NCI-H1436 (cell line): Measurements from ENCODE around the gene SPATA2L.
A peak's percentile ranks its signal among the peaks of the same experiment; 100 is the strongest.
"Not testable (repeated sequence)": the region's sequence is repeated elsewhere in the genome, so short reads cannot be mapped to it uniquely, and the experiment has no call there.

ENCODE experiments used
- DNase-seq: peaks from one replicate; lab custom pipeline; 2025; lab: John Stamatoyannopoulos, UW

SPATA2L gene

DNA sequence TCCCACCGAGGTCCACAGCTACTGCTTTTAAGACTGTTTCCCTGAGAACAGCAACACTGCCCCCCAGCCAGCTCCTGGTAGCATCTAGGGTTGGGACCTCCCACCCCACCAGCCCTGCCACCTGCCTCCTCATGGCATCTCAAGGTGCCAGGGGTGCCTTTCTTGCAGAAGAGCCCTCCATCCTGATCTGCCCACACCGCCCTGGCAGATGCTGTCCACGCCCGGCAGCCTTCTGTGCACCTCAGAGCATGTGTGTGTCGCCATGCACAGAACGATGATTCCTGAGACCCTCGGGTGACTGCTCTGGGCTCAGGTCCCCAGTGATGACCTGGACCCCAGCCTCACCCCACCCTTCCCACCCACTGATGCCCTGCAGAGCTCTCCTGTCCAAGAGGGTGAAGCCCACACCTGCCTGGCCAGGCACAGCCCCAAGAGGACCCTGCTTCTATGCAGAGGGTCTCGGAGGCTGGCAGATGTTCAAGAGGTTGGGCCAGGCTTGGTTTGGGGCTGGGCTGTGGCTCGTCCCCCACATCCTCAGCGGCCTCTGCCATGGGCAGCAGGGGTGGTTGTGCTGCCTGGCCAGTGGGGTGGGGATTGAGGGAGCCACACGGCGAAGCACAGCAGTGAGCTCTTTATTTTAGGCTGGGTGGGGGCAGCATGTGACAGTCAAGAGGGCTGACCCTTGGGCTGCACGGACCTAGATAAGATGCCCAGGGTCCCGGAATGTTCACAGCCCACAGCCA is 5.2 kb upstream of the SPATA2L start:
- no peak for DNase-seq

DNA sequence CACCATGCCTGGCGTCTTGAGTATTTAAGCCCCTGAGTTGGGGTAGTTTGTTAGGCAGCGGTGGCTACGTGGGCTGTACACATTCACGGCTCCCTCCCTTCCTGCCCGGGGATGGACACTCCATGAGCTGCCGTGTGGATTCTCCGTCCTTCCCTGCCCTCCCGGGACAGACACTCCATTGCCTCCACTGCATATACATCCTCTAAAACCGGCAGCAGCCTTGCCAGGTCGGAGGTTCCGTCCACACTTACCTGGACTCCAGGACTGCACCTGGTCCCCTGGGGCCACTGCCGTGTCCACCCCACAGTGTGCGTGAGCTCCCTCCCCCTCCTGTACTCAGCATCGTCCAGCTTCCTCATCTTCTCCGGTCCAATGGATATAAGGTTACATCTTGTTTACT is 3.5 kb upstream of the SPATA2L start:
- DNase-seq = no peak

DNA sequence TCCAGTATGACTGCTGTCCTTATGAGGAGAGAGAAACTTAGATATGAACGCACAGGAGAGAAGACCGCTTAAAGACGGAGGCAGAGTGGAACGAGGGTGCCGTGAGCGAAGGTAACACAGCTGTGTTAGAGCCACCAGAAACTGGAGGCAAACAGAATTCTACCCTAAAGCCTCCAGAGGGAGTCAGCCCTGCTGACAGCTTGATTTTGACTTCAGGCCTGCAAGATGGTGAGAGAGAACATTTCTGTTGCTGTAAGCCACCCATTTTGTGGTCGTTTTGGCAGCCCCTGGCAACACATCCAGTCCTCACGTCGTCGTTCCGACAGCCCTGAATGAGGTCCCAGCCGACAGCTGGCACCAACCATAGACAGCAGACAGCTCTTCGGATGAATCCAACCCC is 2.8 kb upstream of the SPATA2L start:
- DNase-seq = no peak

DNA sequence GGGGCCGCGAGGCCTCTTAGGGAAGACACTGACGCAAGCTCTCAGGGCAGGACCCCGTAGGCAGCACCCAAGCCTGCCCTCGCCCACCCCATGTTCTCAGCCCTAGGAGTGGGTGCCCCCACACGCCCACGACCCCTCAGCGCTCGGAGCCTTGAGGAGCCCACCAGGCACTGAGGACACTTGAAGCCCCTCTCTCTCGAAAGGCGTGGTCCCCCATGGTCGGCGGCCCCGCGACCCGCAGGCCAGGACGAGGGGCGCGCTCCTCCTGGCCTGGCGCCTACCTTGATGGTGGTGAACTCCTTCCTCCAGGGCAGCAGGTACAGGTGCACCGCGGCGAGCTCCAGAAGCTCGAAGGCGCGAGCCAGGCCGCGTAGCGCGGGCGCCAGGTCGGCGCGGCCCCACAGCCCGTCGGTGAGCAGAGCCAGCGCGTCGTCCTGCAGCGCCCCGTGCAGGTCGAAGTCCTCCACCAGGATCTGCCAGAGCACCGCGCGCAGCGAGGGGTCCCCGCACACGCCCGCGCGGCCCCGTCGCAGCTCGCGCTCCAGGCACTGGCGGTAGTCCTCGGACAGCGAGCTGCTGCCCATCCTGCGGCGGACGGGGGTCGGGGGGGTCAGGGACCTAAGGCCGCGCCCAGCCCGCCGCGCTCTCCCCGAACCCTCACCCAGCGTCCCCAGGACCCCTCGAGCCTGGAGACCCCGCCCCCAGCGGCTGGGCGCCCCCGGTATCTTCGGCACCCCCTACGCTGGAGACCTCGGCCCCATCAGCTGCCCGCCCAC is 668 bp downstream of the SPATA2L start:
- DNase-seq = peak; percentile 52

DNA sequence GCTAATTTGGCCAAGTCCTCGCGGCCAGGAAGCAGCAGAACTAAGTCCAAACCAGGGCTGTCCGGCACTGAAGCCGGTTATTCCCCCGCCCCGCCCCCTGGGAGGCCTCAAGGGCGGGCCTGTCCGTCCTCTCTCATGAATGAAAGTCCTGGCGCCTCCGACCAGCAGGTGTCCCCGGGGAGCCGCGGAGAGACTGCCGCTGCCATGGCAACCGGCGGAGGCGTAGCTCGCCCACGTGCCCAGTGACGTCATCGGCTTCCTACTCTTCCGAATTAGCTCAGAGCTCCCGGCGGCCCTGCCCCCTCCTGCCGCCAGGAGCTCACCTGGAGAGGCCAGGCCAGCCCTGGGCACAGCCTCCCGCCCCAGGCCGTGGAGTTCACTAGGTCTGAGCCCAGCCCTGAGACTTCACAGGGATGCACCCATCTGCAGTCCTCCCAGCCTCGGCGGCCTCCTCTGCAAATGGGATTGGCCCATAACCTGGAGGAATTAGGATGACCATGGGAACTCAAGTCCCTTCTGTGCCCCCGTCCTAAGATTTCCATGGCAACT is 1.3 kb downstream of the SPATA2L start:
- peak; percentile 99 for DNase-seq

DNA sequence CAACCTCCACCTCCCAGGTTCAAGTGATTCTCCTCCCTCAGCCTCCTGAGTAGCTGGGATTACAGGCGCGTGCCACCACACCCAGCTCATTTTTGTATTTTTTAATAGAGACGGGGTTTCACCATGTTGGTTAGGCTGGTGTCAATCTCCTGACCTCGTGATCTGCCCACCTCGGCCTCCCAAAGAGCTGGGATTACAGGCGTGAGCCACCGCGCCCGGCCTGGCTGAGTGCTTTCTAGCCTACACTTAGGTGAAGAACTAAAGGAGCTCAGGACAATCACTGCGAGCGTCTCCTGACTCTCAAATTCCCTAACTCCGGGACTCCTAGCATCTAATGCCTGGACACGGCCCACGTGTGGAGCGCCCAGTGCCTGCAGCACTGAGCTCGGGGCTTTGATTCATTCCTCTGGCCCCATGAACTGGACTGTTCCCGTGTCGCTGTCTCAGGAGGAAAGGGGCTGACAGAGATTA is 1.8 kb downstream of the SPATA2L start:
- DNase-seq = not testable (repeated sequence)

DNA sequence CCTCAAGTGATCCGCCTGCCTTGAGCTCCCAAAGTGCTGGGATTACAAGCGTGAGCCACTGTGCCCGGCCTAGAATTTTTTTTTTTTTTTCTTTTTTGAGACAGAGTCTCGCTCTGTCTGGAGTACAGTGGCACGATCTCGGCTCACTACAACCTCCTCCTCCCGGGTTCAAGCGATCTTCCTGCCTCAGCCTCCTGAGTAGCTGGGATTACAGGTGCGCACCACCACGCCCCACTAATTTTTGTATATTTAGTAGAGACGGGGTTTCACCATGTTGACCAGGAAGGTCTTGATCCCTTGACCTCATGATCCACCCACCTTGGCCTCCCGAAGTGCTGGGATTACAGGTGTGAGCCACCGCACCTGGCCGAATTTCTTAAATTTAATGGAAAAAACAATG is 2.8 kb downstream of the SPATA2L start:
- DNase-seq = not testable (repeated sequence)

DNA sequence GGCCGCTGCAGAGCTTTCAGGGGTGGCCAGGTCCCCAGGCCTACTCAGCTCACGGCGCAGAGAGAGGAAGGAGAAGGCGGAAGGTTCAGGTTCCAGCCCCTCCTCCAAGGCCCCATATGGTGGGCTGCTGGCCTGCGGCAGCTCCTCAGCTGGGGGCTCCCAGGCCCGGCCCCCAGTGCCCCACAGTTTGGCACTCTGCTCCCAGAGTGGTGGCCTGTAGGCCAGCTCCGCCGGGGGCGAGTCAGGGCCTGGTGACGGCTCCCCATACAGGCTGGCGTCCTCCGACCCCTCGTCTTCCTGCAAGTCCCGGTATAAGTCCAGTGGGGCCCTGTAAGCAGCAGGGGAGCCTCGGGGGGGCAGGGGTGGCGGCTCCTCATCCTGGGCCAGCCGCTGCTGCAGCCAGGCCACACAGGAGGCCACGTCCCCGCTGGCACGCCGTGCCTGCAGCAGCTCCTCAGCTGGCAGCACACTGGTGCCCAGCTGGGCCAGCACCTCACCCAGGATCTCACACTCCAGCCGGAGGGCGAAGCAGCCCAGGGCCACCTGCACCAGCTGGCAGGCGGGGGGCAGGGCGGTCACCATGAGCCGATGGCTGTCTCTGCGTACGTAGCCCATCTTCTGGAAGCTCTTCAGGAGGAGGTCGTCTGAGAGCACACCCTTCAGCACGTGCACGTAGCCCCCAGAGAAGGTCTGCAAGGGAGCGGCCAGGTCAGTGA is 3.7 kb downstream of the SPATA2L start:
- no peak for DNase-seq

DNA sequence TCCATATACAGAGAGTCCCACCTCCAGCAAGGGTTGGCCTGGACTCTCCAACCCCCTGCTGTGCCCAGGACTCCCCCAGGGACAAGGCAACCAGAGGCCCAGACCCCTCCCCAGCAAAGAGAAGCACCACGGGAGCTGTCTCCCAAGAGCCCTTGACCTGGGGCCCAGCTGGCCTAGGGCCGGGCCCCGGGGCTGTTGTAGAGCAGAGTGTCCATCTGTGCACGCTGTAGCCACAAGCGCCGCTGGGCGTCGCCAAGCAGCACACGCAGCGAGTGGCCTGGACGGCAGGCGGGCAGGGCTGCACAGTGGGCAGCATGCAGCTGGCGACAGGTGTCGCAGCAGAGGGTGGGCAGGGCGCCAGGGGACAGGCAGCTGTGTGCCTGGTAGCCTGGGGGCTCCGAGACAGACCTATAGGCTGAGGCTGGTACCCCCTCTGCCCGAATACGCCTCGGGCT is 4.3 kb downstream of the SPATA2L start:
- DNase-seq = no peak

DNA sequence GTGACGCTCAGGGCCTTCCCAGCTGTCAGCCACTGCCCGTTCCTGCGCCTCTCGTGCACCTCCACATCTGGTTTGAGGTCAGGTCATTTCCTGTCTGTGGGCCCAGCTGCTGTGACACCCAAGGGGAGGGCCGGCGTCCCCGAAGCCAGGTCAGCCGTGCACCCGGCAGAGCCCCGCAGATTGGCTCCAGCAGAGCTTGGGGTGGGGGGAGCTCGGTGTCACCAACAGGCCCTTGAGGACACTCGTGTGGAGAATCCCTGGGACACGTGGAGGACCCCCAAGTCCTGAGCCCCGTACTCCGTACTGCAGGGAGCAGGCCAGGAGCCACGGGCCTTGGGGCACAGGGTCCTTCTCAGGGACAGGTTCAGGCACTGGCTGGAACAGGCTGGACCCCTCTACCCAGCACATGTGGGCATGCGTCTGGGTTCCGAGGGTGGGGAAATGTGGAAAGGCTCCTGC is 4.8 kb downstream of the SPATA2L start:
- no peak for DNase-seq

DNA sequence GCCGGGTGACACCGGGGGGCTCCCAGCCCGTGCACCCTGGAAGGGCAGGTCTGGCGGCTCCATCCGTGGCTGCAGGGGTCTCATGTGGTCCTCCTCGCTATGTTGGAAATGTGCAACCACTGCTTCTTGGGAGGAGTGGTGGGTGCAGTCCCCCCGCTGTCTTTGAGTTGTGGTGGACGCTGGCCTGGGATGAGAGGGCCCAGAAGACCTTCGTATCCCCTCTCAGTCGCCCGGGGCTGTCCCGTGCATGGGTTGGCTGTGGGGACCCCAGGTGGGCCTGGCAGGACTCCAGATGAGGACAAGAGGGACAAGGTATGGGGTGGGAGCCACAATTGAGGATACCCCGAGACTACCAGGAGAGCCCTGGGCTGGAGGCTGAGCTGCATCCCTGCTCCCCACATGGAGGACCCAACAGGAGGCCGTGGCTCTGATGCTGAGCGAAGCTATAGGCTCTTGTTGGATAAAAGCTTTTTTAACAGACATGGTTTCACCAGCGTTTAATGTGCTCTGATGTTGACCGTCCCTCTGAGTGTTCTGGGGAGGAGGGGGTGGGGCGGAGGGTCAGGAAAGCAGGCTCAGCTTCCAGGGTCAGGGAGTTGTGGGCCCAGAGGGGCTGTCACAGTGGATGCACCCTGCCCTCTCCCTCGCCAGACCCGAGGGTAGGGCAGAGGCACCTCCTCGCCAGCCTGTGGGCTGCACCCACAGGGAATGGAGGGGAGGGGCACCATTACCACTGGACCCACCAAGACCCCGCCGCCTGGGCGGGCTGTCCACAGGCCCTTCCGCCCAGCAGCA is 5.4 kb downstream of the SPATA2L start:
- no peak for DNase-seq

DNA sequence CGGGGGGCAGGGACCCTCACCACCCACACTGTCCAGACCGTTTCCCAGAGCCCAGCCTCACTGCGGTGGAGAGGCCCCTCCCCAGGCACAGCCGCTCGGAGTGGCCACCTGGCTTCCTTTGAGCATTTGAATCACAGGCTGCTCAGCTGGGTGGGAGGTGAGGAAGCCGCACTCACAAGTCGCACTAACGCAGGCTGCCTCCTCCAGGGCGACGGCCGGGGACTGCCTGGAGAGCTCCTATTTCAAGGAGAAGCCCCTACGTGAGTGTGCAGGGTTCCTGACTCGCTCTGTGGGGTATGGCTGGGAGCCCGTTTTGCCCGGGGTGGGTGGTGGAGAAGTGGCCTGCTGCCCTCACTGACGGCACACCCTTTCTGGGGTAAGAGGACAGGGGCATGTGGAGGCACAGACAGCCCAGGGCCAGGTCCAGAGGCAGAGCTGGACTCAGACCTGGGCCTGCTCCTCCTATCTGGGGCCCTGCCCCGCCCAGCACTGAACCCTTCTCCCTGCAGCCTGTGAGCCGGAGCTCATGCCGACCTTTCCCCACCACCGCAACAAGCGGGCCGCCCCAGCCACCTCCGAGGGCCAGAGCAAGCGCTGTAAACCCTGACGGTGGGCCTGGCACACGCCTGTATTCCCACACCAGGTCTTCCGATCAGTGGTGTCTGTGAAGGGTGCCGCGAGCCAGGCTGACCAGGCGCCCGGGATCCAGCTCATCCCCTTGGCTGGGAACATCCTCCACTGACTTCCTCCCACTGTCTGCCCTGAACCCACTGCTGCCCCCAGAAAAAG is 6.2 kb downstream of the SPATA2L start:
- no peak for DNase-seq

DNA sequence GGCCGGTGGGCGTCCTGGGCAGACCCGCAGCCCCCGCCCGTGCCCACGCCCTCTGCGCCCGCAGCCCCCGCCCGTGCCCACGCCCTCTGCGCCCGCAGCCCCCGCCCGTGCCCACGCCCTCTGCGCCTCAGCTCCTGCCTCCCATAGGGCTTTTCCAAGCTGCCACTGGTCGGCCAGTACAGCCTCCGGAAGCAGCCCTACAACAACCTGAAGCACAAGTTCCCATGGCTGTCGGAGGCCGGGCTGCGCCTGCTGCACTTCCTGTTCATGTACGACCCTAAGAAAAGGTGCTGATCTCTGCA is 6.8 kb downstream of the SPATA2L start:
- DNase-seq = not testable (repeated sequence)

DNA sequence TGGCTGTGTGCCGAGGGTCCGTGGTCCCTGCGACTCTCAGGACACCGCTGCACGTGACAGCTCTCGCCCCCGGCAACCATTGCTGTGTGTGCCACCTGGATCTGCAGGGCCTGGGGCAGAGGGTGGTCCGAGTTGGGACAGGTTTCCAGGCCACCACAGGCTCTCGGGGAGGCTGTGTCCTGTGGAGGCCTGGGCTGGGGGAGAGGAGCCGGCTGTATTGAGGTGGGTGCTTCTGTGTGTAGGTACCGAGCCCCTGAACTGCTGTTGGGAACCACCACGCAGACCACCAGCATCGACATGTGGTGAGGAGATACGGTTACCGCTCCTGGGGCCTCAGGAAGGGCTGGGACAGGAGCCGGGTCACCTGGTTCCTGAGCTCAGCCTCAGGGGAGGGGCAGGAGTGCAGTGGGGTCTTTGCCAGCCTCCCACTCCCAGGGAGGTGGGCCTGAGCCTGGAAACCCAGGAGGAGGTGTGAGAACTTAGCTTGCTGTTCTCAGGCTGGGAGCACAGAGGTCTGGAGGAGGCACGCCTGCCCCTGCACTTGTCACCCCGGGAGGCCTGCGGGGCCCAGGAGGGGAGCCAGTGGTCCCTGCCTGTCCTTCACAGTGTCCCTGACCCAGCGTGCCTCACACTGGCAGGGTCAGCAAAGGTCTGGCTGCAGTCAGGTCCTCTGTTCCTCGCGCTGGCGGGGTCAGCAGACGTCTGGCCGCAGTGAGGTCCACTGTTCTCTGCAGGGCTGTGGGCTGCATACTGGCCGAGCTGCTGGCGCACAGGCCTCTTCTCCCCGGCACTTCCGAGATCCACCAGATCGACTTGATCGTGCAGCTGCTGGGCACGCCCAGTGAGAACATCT is 7.3 kb downstream of the SPATA2L start:
- no peak for DNase-seq

DNA sequence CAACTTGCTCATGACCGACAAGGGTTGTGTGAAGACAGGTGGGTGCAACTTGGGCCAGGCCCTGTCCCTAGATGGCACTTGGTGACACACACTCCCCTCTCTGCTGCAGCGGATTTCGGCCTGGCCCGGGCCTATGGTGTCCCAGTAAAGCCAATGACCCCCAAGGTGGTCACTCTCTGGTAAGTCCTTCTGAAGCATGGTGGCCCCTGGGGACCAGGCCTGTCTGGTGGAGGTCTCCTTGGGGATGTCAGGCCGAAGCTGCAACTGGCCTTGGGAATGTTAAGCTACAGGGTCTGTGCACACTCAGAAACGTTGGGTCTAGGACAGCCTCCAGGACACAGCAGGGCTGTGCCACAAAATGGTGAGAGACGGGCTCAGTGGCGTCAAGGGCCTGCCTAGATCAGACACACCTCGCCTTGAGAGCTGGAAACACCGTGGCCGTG is 8.2 kb downstream of the SPATA2L start:
- no peak for DNase-seq

DNA sequence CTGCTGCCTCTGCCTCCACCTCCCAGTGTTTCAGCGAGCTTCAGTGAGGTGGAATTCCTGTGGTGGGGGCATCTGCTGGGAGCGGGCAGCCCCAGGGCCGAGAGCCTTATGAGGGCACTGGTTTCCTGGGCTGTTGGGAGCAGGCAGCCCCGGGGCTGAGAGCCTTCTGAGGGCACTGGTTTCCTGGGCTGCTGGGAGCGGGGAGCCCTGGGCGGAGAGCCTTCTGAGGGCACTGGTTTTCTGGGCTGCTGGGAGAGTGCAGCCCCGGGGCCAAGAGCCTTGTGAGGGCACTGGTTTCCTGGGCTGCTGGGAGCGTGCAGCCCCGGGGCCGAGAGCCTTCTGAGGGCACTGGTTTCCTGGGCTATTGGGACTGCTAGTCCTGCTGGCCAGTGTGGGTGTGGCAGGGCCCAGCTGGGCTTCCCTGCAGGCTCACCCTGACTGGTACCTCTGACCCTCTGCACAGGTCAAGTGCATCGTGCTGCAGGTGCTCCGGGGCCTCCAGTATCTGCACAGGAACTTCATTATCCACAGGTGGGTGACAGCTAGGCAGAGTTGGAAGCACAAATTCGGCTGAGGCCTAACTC is 9.4 kb downstream of the SPATA2L start:
- DNase-seq = no peak

DNA sequence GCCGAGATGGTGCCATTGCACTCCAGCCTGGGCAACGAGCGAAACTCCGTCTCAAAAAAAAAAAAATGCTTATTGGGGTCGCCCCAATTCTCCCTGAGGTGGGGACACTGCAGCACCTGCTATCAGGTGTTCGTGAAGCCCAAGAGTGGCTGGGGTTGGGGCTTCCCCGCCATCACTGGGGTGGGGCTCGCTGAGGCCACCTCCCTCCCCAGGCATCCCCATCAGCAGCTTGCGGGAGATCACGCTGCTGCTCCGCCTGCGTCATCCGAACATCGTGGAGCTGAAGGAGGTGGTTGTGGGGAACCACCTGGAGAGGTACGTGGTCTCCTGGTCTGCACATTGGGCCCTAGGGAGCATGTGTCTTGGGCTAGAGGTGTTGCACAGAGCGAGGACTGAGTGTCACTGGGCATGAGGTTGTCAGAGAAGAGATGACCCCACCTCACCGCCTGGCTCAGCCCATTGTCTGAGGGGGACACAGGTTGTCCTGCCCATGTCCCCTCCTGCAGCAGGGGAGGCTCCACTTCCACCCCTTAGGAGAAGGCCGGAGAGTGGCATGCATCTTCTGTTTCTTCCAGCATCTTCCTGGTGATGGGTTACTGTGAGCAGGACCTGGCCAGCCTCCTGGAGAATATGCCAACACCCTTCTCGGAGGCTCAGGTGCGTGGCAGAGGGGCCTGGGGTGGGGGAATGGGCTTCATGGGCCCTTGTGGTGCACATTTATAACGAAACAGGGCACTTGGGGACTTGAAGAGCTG is 10.1 kb downstream of the SPATA2L start:
- DNase-seq = no peak

DNA sequence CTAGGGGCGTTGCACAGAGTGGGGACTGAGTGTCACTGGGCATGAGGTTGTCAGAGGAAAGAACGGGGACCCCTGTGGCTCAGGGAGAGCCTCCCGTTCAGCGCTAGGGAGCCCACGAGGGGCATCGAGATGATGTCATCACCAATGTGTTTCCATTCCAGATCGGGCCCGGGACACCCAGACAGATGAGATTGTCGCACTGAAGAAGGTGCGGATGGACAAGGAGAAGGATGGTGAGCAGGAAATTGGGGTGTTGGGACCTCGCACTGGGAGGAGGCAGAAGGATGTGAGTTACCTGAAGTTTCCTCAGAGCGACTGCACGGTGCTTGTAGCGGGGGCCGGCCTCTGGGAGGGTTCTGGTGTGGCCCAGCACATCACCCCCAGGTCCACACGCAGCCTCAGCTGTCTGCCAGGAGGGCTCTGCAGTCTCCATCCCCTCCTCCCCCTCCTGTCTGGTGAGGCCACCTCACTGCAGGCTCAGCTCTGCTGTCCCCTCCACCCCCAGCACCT is 11.1 kb downstream of the SPATA2L start:
- DNase-seq = no peak
